Heart right ventricle (tissue), 16 donors: ENCODE results near the gene IGSF9. TPM values are rescaled to one million over a fixed set of nuclear protein-coding genes. Genes with fewer than 3 reads are reported as not detected.

Experiments used
- ATAC-seq, 8 donors: fragments of 200-7000 bp; cut with Tn5 transposase; one replicate each; pipeline ENCODE4 v1.9.1; 2020; ENCODE audit warnings: mild to moderate bottlenecking in 8 of 8, moderate library complexity in 8 of 8, moderate number of reproducible peaks in 1 of 8
- DNase-seq, 2 donors: peaks; one replicate each; pipeline ENCODE4 v3.0.0-alpha.2; 2020
- H3K27ac ChIP-seq, 10 donors: fragments of 200-600 bp; sonication (generic) in 2 of 10; one replicate each; pipeline versions ENCODE4 v1.5.0 to v1.8.0; 2020 to 2022; ENCODE audit warnings: mild to moderate bottlenecking in 3 of 10
- H3K27me3 ChIP-seq, 7 donors: fragments of 200-600 bp; one replicate each; pipeline ENCODE4 v1.8.0; 2021 to 2022; ENCODE audit warnings: mild to moderate bottlenecking in 2 of 7
- H3K36me3 ChIP-seq, 9 donors: fragments of 200-600 bp; sonication (generic) in 1 of 9; one replicate each; pipeline versions ENCODE4 v1.5.0 to v1.8.0; 2020 to 2022; ENCODE audit warnings: mild to moderate bottlenecking in 2 of 9
- H3K4me1 ChIP-seq, 9 donors: fragments of 200-600 bp; sonication (generic) in 1 of 9; one replicate each; pipeline versions ENCODE4 v1.5.0 to v1.8.0; 2020 to 2022; ENCODE audit warnings: mild to moderate bottlenecking in 4 of 9
- H3K4me3 ChIP-seq, 10 donors: fragments of 200-600 bp; sonication (generic) in 2 of 10; one replicate each; pipeline versions ENCODE4 v1.5.0 to v1.8.0; 2020 to 2022; ENCODE audit warnings: mild to moderate bottlenecking in 7 of 10, moderate library complexity in 2 of 10
- H3K9me3 ChIP-seq, 11 donors: fragments of 200-600 bp in 10 of 11; sonication (generic) in 2 of 11; one replicate each; pipeline versions ENCODE4 v1.5.0 to v1.8.0; 2013 to 2022; ENCODE audit warnings: mild to moderate bottlenecking in 2 of 11, control low read depth in 1 of 11, moderate library complexity in 1 of 11
- CTCF ChIP-seq, 9 donors: fragments of 200-600 bp; sonication (generic) in 2 of 9; IDR thresholded peaks; one replicate each; pipeline versions ENCODE4 v1.5.0 to v1.8.0; 2021 to 2022; ENCODE audit warnings: antibody characterized with exemption in 9 of 9, mild to moderate bottlenecking in 5 of 9, moderate library complexity in 1 of 9
- WGBS, 2 donors: extraction: QIAGEN DNeasy Blood & Tissue Kit; methylation state at CpG; one replicate each; pipeline ENCODE4 v1.1.7; 2013; ENCODE audit warnings: inconsistent platforms in 1 of 2; 5-methylcytosine and 5-hydroxymethylcytosine counted together
- intact Hi-C, 10 donors: fragments of 100-400 bp; cut with DNase I; formaldehyde crosslinking; loops; one replicate each; pipeline versions ENCODE4 v1.11.1 to v1.14.2; 2022
- polyA plus RNA-seq, 2 donors: library from polyadenylated mRNA; stranded (reverse); fragments of 200-250 nt; gene quantifications; one replicate each; pipeline ENCODE4 v1.2.3, GENCODE V29; 2013
- total RNA-seq, 10 donors: library from RNA; stranded (reverse); fragmentation: NEBNext Ultra II Directional in 3 of 10; extraction: Animal tissue kit (Norgen Biotek cat#: 25700) in 3 of 10; gene quantifications; one replicate each; pipeline versions ENCODE4 v1.2.1 to v1.2.4, GENCODE V29; 2021 to 2023
- donor health status: Arrhythmogenic right ventricular cardiomyopathy.
- donor health status: ischemic (EF 13 %, LVEDD 7.1; RV severe dilation, severe dysfunction).
- donor health status: healthy with polysubstance abuse.
- donor health status: DM: no; HTN: yes; CAD: no.
- donor health status: DM: no; HTN: no; CAD: no.
- donor health status: ischemic (EF 25% LVEDD 6.9; RV normal size, moderate dysfunction).
- donor health status: ischemic (EF 25% LVEDD 5.7; RV mildly dilated, moderate dysfunction).
- donor health status: healthy.
- donor health status: DM: yes; HTN: yes; CAD: no.
- donor health status: Ischemic cardiomyopathy.
- donor health status: ischemic (EF 35%, LVEDD 5.7; RV mildly dilated, moderate dysfunction).
- donor health status: nonischemic (EF 11% LVEDD 7.7; RV severe dilation, severe dysfunction).
- donor health status: DM: yes; HTN: yes; CAD: no.
- donor health status: PGD.
- donor health status: ischemic (EF 29% LVEDD 5.4; RV normal size, mild dysfunction).
- donor health status: nonischemic (EF 23%, LVEDD 6.1; RV moderate dilation, normal function).

Gene IGSF9
- total and polyA plus RNA-seq, 12 donors, result 0.03 to 0.15 (median 0.08) TPM; not detected in 7

- no peaks in the 10 kb centered on the region for H3K9me3 ChIP-seq
- no peak for ATAC-seq
- H3K27ac ChIP-seq, result no peak overlapping the region
- H3K36me3 ChIP-seq, result no peaks in the 10 kb centered on the region
- peaks cover 3 to 26% (median 17%) of the 10 kb centered on the region in 9 donors for H3K4me1 ChIP-seq
- TF ChIP-seq CTCF (IDR thresholded peaks at IDR 0.05), result no peak
- H3K4me3 ChIP-seq, result no peak overlapping the region
- no peaks in the 10 kb centered on the region for H3K27me3 ChIP-seq
- no peak for DNase-seq
- 92 to 95% methylated on average over 16 of the region's 16 CpGs for WGBS, 2 donors
- intact Hi-C loops, result loop anchor here in 6 of 10 donors (2.0 to 10.0 kb wide), 4 partner anchors 35 to 75 kb away; partner anchors contain the start of gene VSIG8 (in 1 of the 6)
Measured at GRCh38 chr1:159927211-159927848, 18.1 kb downstream of the IGSF9 start.

- 7 to 8% methylated on average over 7 of the region's 7 CpGs for WGBS, 2 donors
- no peak for TF ChIP-seq CTCF (IDR thresholded peaks at IDR 0.05)
- Histone ChIP-seq H3K27ac (peak overlapping the region; percentile 1 to 100 (median 98)), H3K36me3 (peaks cover 0 to 11% (median 0%) of the 10 kb centered on the region in 9 donors), H3K9me3 (no peaks in the 10 kb centered on the region), H3K4me3 (peak overlapping the region; percentile 67 to 97 (median 83)), H3K4me1 (peaks cover 7 to 43% (median 33%) of the 10 kb centered on the region in 9 donors), H3K27me3 (no peaks in the 10 kb centered on the region)
- DNase-seq (peak in 1 of 2 donors; percentile 25), ATAC-seq (peak in 1 of 8 donors; percentile 0)
- intact Hi-C loops, result loop anchor here in 6 of 10 donors (2.0 to 10.0 kb wide), 5 partner anchors 33 to 73 kb away; partner anchors contain the start of gene VSIG8 (in 1 of the 6)
Measured at GRCh38 chr1:159925719-159926078, 19.7 kb downstream of the IGSF9 start.

GRCh38 chr1:159924791-159925718, 20.4 kb downstream of the IGSF9 start, which contains the start of gene TAGLN2:
TSS of gene TAGLN2 (minus strand) at chr1:159925507. CDS start at chr1:159920509, 4,998 bp downstream.
- intact Hi-C loops, result loop anchor here in 6 of 10 donors (2.0 to 10.0 kb wide), 5 partner anchors 33 to 73 kb away; no protein-coding TSS in a partner anchor
- ATAC-seq (peak; percentile 71 to 88 (median 80)), DNase-seq (peak; percentile 93 to 94)
- H3K36me3 ChIP-seq, result peaks cover 0 to 17% (median 5%) of the 10 kb centered on the region in 9 donors
- H3K4me3 ChIP-seq, result peak within 1 kb of the TSS; percentile 67 to 97 (median 83)
- 0 to 1% methylated on average over 54 to 58 of the region's 58 CpGs for WGBS, 2 donors
- no peak for TF ChIP-seq CTCF (IDR thresholded peaks at IDR 0.05)
- H3K27ac ChIP-seq, result peak within 1 kb of the TSS; percentile 94 to 100 (median 98)
- peaks cover 8 to 49% (median 40%) of the 10 kb centered on the region in 9 donors for H3K4me1 ChIP-seq
- no peaks in the 10 kb centered on the region for H3K9me3 ChIP-seq
- no peaks in the 10 kb centered on the region for H3K27me3 ChIP-seq
